Measurements from ENCODE around the gene MAP7D3. TPM values are rescaled to one million over a fixed set of nuclear protein-coding genes. Genes with fewer than 3 reads are reported as not detected.

The MAP7D3 gene
- total and polyA plus RNA-seq, 7 donors, result 0.92 to 21.0 (median 11.3) TPM

DNA sequence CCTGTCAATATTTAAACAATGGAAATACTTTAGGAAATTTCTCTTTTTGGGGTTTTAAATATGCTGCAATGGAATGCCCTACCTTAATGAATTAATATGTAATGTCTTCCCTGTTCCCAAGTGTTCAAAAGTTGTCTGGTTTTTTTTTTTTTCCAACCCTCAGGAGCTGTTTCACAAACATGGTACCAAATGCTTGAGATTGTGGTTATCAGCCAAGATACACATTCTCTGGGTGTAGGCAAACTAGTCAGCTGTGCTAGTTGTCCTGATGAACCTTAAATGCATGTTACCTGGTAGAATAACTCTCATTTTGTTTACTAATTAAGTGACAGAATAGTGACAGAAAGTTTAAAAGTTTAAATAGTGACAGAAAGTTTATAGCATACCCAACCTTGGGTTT, 53.2 kb downstream of the MAP7D3 start:
- Histone ChIP-seq H3K4me3 (peak overlapping the region; percentile 3 to 48 (median 44)), H3K27me3 (no peaks in the 10 kb centered on the region), H3K9me3 (no peaks in the 10 kb centered on the region), H3K27ac (peak overlapping the region; percentile 78 to 99 (median 95)), H3K36me3 (no peaks in the 10 kb centered on the region), H3K4me1 (peaks cover 0 to 45% (median 19%) of the 10 kb centered on the region in 4 donors)
- no peak for DNase-seq
- intact Hi-C loops (cut with DNase I), result loop anchor here (2.0 kb wide), 1 partner anchor 29 kb away; no protein-coding TSS in a partner anchor
- TF ChIP-seq EP300 (IDR thresholded peaks at IDR 0.05), result no peak
- no peak for TF ChIP-seq POLR2AphosphoS5 (IDR thresholded peaks at IDR 0.05)
- TF ChIP-seq POLR2A (IDR thresholded peaks at IDR 0.05), result no peak
- TF ChIP-seq, protein P1, sequence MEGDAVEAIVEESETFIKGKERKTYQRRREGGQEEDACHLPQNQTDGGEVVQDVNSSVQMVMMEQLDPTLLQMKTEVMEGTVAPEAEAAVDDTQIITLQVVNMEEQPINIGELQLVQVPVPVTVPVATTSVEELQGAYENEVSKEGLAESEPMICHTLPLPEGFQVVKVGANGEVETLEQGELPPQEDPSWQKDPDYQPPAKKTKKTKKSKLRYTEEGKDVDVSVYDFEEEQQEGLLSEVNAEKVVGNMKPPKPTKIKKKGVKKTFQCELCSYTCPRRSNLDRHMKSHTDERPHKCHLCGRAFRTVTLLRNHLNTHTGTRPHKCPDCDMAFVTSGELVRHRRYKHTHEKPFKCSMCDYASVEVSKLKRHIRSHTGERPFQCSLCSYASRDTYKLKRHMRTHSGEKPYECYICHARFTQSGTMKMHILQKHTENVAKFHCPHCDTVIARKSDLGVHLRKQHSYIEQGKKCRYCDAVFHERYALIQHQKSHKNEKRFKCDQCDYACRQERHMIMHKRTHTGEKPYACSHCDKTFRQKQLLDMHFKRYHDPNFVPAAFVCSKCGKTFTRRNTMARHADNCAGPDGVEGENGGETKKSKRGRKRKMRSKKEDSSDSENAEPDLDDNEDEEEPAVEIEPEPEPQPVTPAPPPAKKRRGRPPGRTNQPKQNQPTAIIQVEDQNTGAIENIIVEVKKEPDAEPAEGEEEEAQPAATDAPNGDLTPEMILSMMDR (IDR thresholded peaks at IDR 0.05), result no peak

DNA sequence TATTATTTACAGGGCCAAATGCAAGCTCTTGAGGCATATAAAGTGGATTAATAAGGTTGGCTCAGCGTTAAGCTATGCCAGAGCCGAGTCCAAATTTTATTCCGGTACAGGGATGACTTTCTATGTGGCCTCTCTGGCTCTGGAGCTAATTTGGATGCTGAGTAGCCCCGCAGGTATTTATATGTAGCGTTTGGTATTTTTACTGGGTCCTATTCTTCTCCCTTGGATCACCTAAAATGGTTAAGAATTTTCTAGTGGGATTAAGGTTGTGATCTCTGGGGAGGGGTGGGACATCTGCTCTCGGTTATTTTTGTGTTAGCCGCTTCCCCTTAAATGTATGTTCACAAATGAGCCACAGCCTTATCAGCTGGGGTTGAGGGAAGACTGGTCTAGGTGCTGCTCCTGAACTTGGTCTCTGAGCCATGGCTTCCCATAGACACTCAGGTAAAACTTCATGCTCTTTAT, 54.5 kb downstream of the MAP7D3 start:
- DNase-seq, result no peak
- Histone ChIP-seq H3K4me1 (peaks cover 0 to 45% (median 24%) of the 10 kb centered on the region in 4 donors), H3K36me3 (no peaks in the 10 kb centered on the region), H3K27me3 (no peaks in the 10 kb centered on the region), H3K4me3 (peak overlapping the region; percentile 3 to 48 (median 44)), H3K9me3 (no peaks in the 10 kb centered on the region), H3K27ac (peak overlapping the region; percentile 78 to 99 (median 95))
- intact Hi-C loops (cut with DNase I), result no loop called here
- WGBS, 2 donors, result 69 to 91% methylated on average over 7 of the region's 7 CpGs
- peak; percentile 14 to 52 for TF ChIP-seq POLR2A (IDR thresholded peaks at IDR 0.05)
- TF ChIP-seq, protein P1 (IDR thresholded peaks at IDR 0.05), result no peak
- peak in 1 of 4 donors; percentile 84 for TF ChIP-seq EP300 (IDR thresholded peaks at IDR 0.05)
- peak; percentile 45 to 91 (median 86) for TF ChIP-seq POLR2AphosphoS5 (IDR thresholded peaks at IDR 0.05)

DNA sequence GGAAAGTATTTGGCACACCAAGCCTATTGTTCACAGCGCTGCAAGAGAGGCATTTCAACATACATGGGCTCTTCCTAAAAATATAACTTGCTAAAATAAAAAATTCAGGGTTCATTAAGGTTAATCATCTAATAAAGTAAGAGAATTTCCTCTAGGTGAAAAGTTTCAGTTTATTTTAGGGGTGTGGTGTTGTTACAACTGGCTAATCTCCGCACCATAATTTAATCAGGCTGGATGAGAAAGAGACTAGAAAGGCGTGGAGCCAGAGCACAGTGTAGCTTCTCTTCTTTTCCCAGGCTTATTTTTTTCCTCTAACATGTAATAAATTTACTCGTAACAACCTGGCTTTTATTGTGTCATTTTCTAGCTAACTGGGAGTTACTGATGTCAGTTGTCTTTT, 56.0 kb downstream of the MAP7D3 start:
- Histone ChIP-seq H3K36me3 (no peaks in the 10 kb centered on the region), H3K4me1 (peaks cover 0 to 57% (median 35%) of the 10 kb centered on the region in 4 donors), H3K27ac (peak overlapping the region; percentile 78 to 99 (median 95)), H3K27me3 (no peaks in the 10 kb centered on the region), H3K9me3 (no peaks in the 10 kb centered on the region), H3K4me3 (no peak overlapping the region)
- no peak for TF ChIP-seq EP300 (IDR thresholded peaks at IDR 0.05)
- TF ChIP-seq, protein P1 (IDR thresholded peaks at IDR 0.05), result no peak
- no peak for TF ChIP-seq POLR2A (IDR thresholded peaks at IDR 0.05)
- TF ChIP-seq POLR2AphosphoS5 (IDR thresholded peaks at IDR 0.05), result no peak
- DNase-seq, result no peak
- intact Hi-C loops (cut with DNase I), result no loop called here
- 15 to 61% methylated on average over 4 of the region's 4 CpGs for WGBS, 2 donors

DNA sequence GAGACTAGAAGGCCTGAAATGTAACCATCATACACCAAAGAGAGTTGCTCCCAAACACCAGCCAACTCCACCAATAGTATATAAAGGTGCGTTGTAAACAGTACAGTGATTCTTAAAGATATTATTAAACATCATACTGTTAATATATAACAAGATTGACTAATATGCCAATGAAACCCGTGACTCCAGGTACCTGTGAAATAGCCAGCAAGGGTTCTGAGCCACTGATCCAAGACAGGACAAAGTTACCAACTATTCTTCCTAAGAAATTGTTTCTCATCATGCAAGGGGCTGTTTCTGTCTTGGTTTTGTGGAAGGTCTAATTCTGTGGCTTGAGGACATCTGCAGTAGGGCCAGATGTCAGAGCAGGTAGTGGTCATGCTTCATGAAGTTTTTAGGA, 56.7 kb downstream of the MAP7D3 start:
- TF ChIP-seq POLR2AphosphoS5 (IDR thresholded peaks at IDR 0.05) (no peak), POLR2A (IDR thresholded peaks at IDR 0.05) (no peak), EP300 (IDR thresholded peaks at IDR 0.05) (no peak)
- TF ChIP-seq, protein P1 (IDR thresholded peaks at IDR 0.05), result no peak
- WGBS, 2 donors, result 94 to 98% methylated on average over 2 of the region's 2 CpGs
- H3K27ac ChIP-seq, result peak overlapping the region; percentile 78 to 99 (median 95)
- no peaks in the 10 kb centered on the region for H3K36me3 ChIP-seq
- DNase-seq, result no peak
- no peaks in the 10 kb centered on the region for H3K9me3 ChIP-seq
- H3K4me3 ChIP-seq, result no peak overlapping the region
- intact Hi-C loops (cut with DNase I), result no loop called here
- peaks cover 0 to 64% (median 38%) of the 10 kb centered on the region in 4 donors for H3K4me1 ChIP-seq
- no peaks in the 10 kb centered on the region for H3K27me3 ChIP-seq

DNA sequence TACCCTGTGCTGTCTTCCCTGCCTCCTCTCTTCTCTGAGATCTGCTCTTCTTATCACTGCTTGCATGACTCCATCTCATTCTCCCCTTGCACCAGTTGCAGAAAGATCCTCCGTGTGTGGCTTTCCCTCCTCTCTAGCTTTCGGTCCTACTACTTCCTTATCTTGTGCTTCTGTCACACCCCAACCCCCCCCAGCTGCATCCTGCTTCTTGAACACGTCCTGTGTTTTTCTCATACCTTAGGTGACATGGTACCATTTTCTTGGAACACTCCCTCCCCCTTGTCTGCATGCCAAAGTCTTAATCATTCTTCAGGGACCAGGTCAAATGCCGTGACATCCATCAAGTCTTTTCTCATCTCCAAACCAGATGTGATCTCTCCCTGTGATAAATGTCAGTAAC, 57.4 kb downstream of the MAP7D3 start:
- intact Hi-C loops (cut with DNase I), result no loop called here
- DNase-seq, result no peak
- no peaks in the 10 kb centered on the region for H3K36me3 ChIP-seq
- no peaks in the 10 kb centered on the region for H3K9me3 ChIP-seq
- TF ChIP-seq, protein P1 (IDR thresholded peaks at IDR 0.05), result no peak
- TF ChIP-seq POLR2AphosphoS5 (IDR thresholded peaks at IDR 0.05), result no peak
- H3K27me3 ChIP-seq, result no peaks in the 10 kb centered on the region
- 45 to 73% methylated on average over 4 of the region's 4 CpGs for WGBS, 2 donors
- H3K4me1 ChIP-seq, result peaks cover 0 to 72% (median 45%) of the 10 kb centered on the region in 4 donors
- peak overlapping the region; percentile 78 to 99 (median 95) for H3K27ac ChIP-seq
- no peak overlapping the region for H3K4me3 ChIP-seq

Measured in sigmoid colon (tissue), 7 donors.